H9 (cell line): ENCODE results near the gene EPB41L2. TPM values are rescaled to one million over a fixed set of nuclear protein-coding genes. Genes with fewer than 3 reads are reported as not detected.

Source experiments
- DNase-seq: peaks from one replicate; pipeline ENCODE4 v3.0.0-alpha.2; 2017
- H2AFZ ChIP-seq: one replicate; pipeline ENCODE4 v1.6.1; 2013; ENCODE audit warnings: mild to moderate bottlenecking, low read length, control low read depth, moderate library complexity
- H2AK5ac ChIP-seq: 2 replicates; pipeline ENCODE4 v1.6.1; 2013; ENCODE audit warnings: low read length, control low read depth, mixed read lengths; ENCODE audit not compliant: insufficient read length
- H2BK120ac ChIP-seq: one replicate; pipeline ENCODE4 v1.6.1; 2013; ENCODE audit warnings: low read depth, mild to moderate bottlenecking, low read length, control low read depth, inconsistent platforms; ENCODE audit not compliant: poor library complexity, severe bottlenecking
- H2BK12ac ChIP-seq: 2 replicates; pipeline ENCODE4 v1.6.1; 2013; ENCODE audit warnings: low read length, control low read depth, mixed read lengths, low read depth; ENCODE audit not compliant: insufficient read length
- H2BK15ac ChIP-seq: 2 replicates; pipeline ENCODE4 v1.6.1; 2013; ENCODE audit warnings: low read depth, low read length, control low read depth
- H2BK20ac ChIP-seq: one replicate; pipeline ENCODE4 v1.6.1; 2013; ENCODE audit warnings: low read depth, mild to moderate bottlenecking, low read length, control low read depth, inconsistent platforms; ENCODE audit not compliant: poor library complexity, severe bottlenecking
- H2BK5ac ChIP-seq: 2 replicates; pipeline ENCODE4 v1.6.1; 2013; ENCODE audit warnings: low read length, control low read depth, mixed read lengths; ENCODE audit not compliant: insufficient read length
- H3K14ac ChIP-seq: 2 replicates; pipeline ENCODE4 v1.6.1; 2013; ENCODE audit warnings: low read length, control low read depth; ENCODE audit not compliant: insufficient read depth
- H3K18ac ChIP-seq: 2 replicates; pipeline ENCODE4 v1.6.1; 2013; ENCODE audit warnings: low read depth, mild to moderate bottlenecking, mixed read lengths, low read length, control low read depth; ENCODE audit not compliant: insufficient read length
- H3K23ac ChIP-seq: 2 replicates; pipeline ENCODE4 v1.6.1; 2013; ENCODE audit warnings: low read length, control low read depth, mixed read lengths, low read depth; ENCODE audit not compliant: insufficient read length
- H3K23me2 ChIP-seq: 2 replicates; pipeline ENCODE4 v1.6.1; 2013; ENCODE audit warnings: low read depth, mild to moderate bottlenecking, mixed read lengths, low read length, control low read depth; ENCODE audit not compliant: insufficient read length, poor library complexity, severe bottlenecking
- H3K27ac ChIP-seq: 2 replicates; pipeline ENCODE4 v1.5.1; 2013; ENCODE audit warnings: low read length, control low read depth, mixed read lengths, low read depth; ENCODE audit not compliant: insufficient read length
- H3K27me3 ChIP-seq: 2 replicates; pipeline ENCODE4 v1.6.1; 2013; ENCODE audit warnings: low read length, control low read depth, inconsistent platforms; ENCODE audit not compliant: insufficient read depth
- H3K4ac ChIP-seq: 2 replicates; pipeline ENCODE4 v1.6.1; 2013; ENCODE audit warnings: low read depth, mild to moderate bottlenecking, control low read depth, inconsistent platforms, low read length, moderate library complexity
- H3K4me1 ChIP-seq: 2 replicates; pipeline ENCODE4 v1.6.1; 2013; ENCODE audit warnings: low read length, control low read depth, inconsistent platforms; ENCODE audit not compliant: insufficient read depth
- H3K4me2 ChIP-seq: 2 replicates; pipeline ENCODE4 v1.6.1; 2013; ENCODE audit warnings: low read length, control low read depth, mixed read lengths; ENCODE audit not compliant: insufficient read length, insufficient read depth
- H3K56ac ChIP-seq: 2 replicates; pipeline ENCODE4 v1.6.1; 2013; ENCODE audit warnings: low read depth, mild to moderate bottlenecking, mixed read lengths, low read length, control low read depth; ENCODE audit not compliant: insufficient read length
- H3K79me1 ChIP-seq: 2 replicates; pipeline ENCODE4 v1.6.1; 2013; ENCODE audit warnings: low read depth, mild to moderate bottlenecking, moderate library complexity, low read length, control low read depth, inconsistent platforms; ENCODE audit not compliant: insufficient read depth, poor library complexity, severe bottlenecking
- H3K79me2 ChIP-seq: 2 replicates; pipeline ENCODE4 v1.6.1; 2013; ENCODE audit warnings: low read length, control low read depth, inconsistent platforms; ENCODE audit not compliant: insufficient read depth
- H3K9ac ChIP-seq: 2 replicates; pipeline ENCODE4 v1.6.1; 2013; ENCODE audit warnings: low read length, control low read depth, mixed read lengths; ENCODE audit not compliant: insufficient read length; ENCODE audit errors: extremely low read depth
- H3K9me3 ChIP-seq: one replicate; pipeline ENCODE4 v1.6.1; 2013; ENCODE audit warnings: low read depth, low read length, inconsistent platforms; ENCODE audit not compliant: control insufficient read depth
- H3T11ph ChIP-seq: one replicate; pipeline ENCODE4 v1.6.1; 2013; ENCODE audit warnings: mild to moderate bottlenecking, low read length, control low read depth, inconsistent platforms
- H4K20me1 ChIP-seq: one replicate; pipeline ENCODE4 v1.6.1; 2013; ENCODE audit not compliant: control insufficient read depth, insufficient read length, insufficient read depth
- H4K5ac ChIP-seq: 2 replicates; pipeline ENCODE4 v1.6.1; 2013; ENCODE audit warnings: low read depth, mild to moderate bottlenecking, mixed read lengths, low read length, control low read depth; ENCODE audit not compliant: insufficient read length
- H4K8ac ChIP-seq: replicated peaks from 2 replicates; pipeline ENCODE4 v1.6.1; 2013; ENCODE audit warnings: low read length, control low read depth, mixed read lengths, low read depth; ENCODE audit not compliant: insufficient read length
- H4K91ac ChIP-seq: 2 replicates; pipeline ENCODE4 v1.6.1; 2013; ENCODE audit warnings: low read depth, mild to moderate bottlenecking, moderate library complexity, mixed read lengths, low read length, control low read depth; ENCODE audit not compliant: insufficient read length
- H3K27ac Mint-ChIP-seq, 3 experiments: 2 replicates in 2 of 3; 3 replicates in 1 of 3; pipeline ENCODE4 v1.8.0; 2020 to 2021; ENCODE audit warnings: mixed read lengths in 3 of 3, mild to moderate bottlenecking in 1 of 3, moderate library complexity in 1 of 3
- H3K27me3 Mint-ChIP-seq: 2 replicates; pipeline ENCODE4 v1.8.0; 2021; ENCODE audit warnings: low read depth, mild to moderate bottlenecking, moderate library complexity, mixed read lengths
- H3K36me3 Mint-ChIP-seq, 3 experiments: 2 replicates in 2 of 3; 3 replicates in 1 of 3; pipeline ENCODE4 v1.8.0; 2020 to 2021; ENCODE audit warnings: low read depth in 3 of 3, mixed read lengths in 3 of 3; ENCODE audit not compliant: insufficient read depth in 1 of 3
- H3K4me1 Mint-ChIP-seq, 2 experiments: 2 replicates each; pipeline ENCODE4 v1.8.0; 2020; ENCODE audit warnings: mixed read lengths in 2 of 2
- H3K4me3 Mint-ChIP-seq, 2 experiments: 2 replicates in 1 of 2; 3 replicates in 1 of 2; pipeline ENCODE4 v1.8.0; 2020 to 2021; ENCODE audit warnings: mild to moderate bottlenecking in 2 of 2, mixed read lengths in 2 of 2, moderate library complexity in 1 of 2
- H3K9me3 Mint-ChIP-seq, 2 experiments: 2 replicates in 1 of 2; 3 replicates in 1 of 2; pipeline ENCODE4 v1.8.0; 2020; ENCODE audit warnings: mild to moderate bottlenecking in 2 of 2, mixed read lengths in 2 of 2, moderate library complexity in 1 of 2
- WGBS: extraction: QIAGEN DNeasy Blood & Tissue Kit; methylation state at CpG from one replicate; pipeline ENCODE4 v1.1.7; 2013; ENCODE audit warnings: missing lambda C conversion rate, low lambda C conversion rate, mixed read lengths; ENCODE audit not compliant: insufficient read length; ENCODE audit errors: extremely low coverage; 5-methylcytosine and 5-hydroxymethylcytosine counted together
- total RNA-seq: library from RNA; stranded (reverse); gene quantifications from 2 replicates; pipeline ENCODE4 v1.2.1, GENCODE V29; 2021
- TF ChIP-seq, protein P1 (sequence below): fragments of 200-600 bp; sonication (generic); conservative IDR thresholded peaks from 3 replicates; pipeline ENCODE4 v1.8.0; 2021; ENCODE audit warnings: antibody characterized with exemption, mild to moderate bottlenecking

EPB41L2 gene
- total RNA-seq, 1 experiment from 2014 or later = 90.2 TPM

- Histone ChIP-seq H4K8ac (no peak overlapping the region), H3K9ac (no peak overlapping the region), H4K20me1 (no peaks in the 10 kb centered on the region), H3K79me1 (no peaks in the 10 kb centered on the region), H3K27ac (no peak overlapping the region), H2BK12ac (no peak overlapping the region), H3K14ac (no peak overlapping the region), H2AFZ (no peak overlapping the region), H3K4ac (no peak overlapping the region), H3T11ph (no peak overlapping the region), H3K4me1 (no peaks in the 10 kb centered on the region), H3K79me2 (no peaks in the 10 kb centered on the region), H3K27me3 (no peaks in the 10 kb centered on the region), H2BK20ac (no peak overlapping the region), H4K5ac (no peak overlapping the region), H2BK120ac (no peak overlapping the region), H3K56ac (no peak overlapping the region), H2BK5ac (no peak overlapping the region), H3K23me2 (no peaks in the 10 kb centered on the region), H4K91ac (no peak overlapping the region), H3K4me2 (no peak overlapping the region), H3K23ac (no peak overlapping the region), H2BK15ac (no peak overlapping the region), H3K9me3 (no peaks in the 10 kb centered on the region), H2AK5ac (no peak overlapping the region), H3K18ac (no peak overlapping the region)
- 0 out of 7 replicates have a peak overlapping the region, but pooled peaks of 1 of the 3 experiments have one; percentile 40 for H3K27ac Mint-ChIP-seq
- no peaks in the 10 kb centered on the region for H3K27me3 Mint-ChIP-seq
- DNase-seq = no peak
- no peaks in the 10 kb centered on the region for H3K9me3 Mint-ChIP-seq
- peaks cover 7 to 9% of the 10 kb centered on the region in 2 experiments for H3K4me1 Mint-ChIP-seq
- peaks cover 12 to 13% (median 13%) of the 10 kb centered on the region in 3 experiments; a peak in 5 of 7 replicates for H3K36me3 Mint-ChIP-seq
- no peak overlapping the region for H3K4me3 Mint-ChIP-seq
- TF ChIP-seq, protein P1, sequence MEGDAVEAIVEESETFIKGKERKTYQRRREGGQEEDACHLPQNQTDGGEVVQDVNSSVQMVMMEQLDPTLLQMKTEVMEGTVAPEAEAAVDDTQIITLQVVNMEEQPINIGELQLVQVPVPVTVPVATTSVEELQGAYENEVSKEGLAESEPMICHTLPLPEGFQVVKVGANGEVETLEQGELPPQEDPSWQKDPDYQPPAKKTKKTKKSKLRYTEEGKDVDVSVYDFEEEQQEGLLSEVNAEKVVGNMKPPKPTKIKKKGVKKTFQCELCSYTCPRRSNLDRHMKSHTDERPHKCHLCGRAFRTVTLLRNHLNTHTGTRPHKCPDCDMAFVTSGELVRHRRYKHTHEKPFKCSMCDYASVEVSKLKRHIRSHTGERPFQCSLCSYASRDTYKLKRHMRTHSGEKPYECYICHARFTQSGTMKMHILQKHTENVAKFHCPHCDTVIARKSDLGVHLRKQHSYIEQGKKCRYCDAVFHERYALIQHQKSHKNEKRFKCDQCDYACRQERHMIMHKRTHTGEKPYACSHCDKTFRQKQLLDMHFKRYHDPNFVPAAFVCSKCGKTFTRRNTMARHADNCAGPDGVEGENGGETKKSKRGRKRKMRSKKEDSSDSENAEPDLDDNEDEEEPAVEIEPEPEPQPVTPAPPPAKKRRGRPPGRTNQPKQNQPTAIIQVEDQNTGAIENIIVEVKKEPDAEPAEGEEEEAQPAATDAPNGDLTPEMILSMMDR = no peak
- WGBS = no CpG with 5 or more reads among the region's 2 CpGs
Measured at GRCh38 chr6:130955755-130956154, 107.3 kb downstream of the EPB41L2 start.
